Activated CD4-positive, alpha-beta T cell treated with anti-CD3 and anti-CD28 coated beads, Interleukin-2, amount 50 U/mL, for 48 hours (primary cell): Measurements from ENCODE around the gene RPL22.

Source experiments
- DNase-seq, 2 experiments: peaks; one replicate each; pipeline ENCODE4 v3.0.0-alpha.2; 2020

RPL22 gene

GRCh38 chr1:6151291-6151822 is 48.0 kb downstream of the RPL22 start:
- DNase-seq = no peak

- no peak for DNase-seq
Observed at GRCh38 chr1:6150006-6150938, 49.1 kb downstream of the RPL22 start.

GRCh38 chr1:6149597-6149996 is 49.8 kb downstream of the RPL22 start:
- DNase-seq = no peak

- peak; percentile 73 to 74 for DNase-seq
Observed at GRCh38 chr1:6148497-6149241, 50.7 kb downstream of the RPL22 start.

GRCh38 chr1:6145864-6146410 is 53.5 kb downstream of the RPL22 start:
- DNase-seq = no peak

GRCh38 chr1:6145396-6145750 is 54.0 kb downstream of the RPL22 start:
- no peak for DNase-seq

GRCh38 chr1:6144647-6145395 is 54.6 kb downstream of the RPL22 start:
- no peak for DNase-seq

- DNase-seq = no peak
Observed at GRCh38 chr1:6144175-6144574, 55.2 kb downstream of the RPL22 start.

GRCh38 chr1:6143395-6143794 is 56.0 kb downstream of the RPL22 start:
- no peak for DNase-seq

GRCh38 chr1:6142734-6143133 is 56.7 kb downstream of the RPL22 start:
- no peak for DNase-seq

- no peak for DNase-seq
Observed at GRCh38 chr1:6142036-6142621, 57.3 kb downstream of the RPL22 start.

GRCh38 chr1:6141592-6141991 is 57.8 kb downstream of the RPL22 start:
- peak; percentile 27 to 54 for DNase-seq

GRCh38 chr1:6140413-6140812 is 59.0 kb downstream of the RPL22 start:
- no peak for DNase-seq

GRCh38 chr1:6137758-6138157 is 61.6 kb downstream of the RPL22 start:
- no peak for DNase-seq

- no peak for DNase-seq
Observed at GRCh38 chr1:6136516-6137220, 62.7 kb downstream of the RPL22 start.
